Keratinocyte (primary cell): ENCODE results near the gene MAML2. TPM values are rescaled to one million over a fixed set of nuclear protein-coding genes. Genes with fewer than 3 reads are reported as not detected.
A peak's percentile ranks its signal among the peaks of the same experiment; 100 is the strongest.

Experiments used
- DNase-seq: peaks from one replicate; pipeline ENCODE4 v3.0.0-alpha.2; 2011; ENCODE audit warnings: low read depth, missing footprints, low spot score
- FAIRE-seq: peaks from 2 replicates; lab custom pipeline; 2011; peaks lifted over from hg19 to GRCh38; lab: Jason Lieb, UNC
- H2AFZ ChIP-seq: 2 replicates; pipeline ENCODE4 v1.6.0; 2012; ENCODE audit warnings: low read length, control low read depth, inconsistent platforms; ENCODE audit not compliant: control insufficient read depth
- H3K27ac ChIP-seq: 2 replicates; pipeline ENCODE4 v1.5.1; 2011; ENCODE audit warnings: low read length; ENCODE audit not compliant: control insufficient read depth, insufficient read depth
- H3K27me3 ChIP-seq: 3 replicates; pipeline ENCODE4 v1.6.0; 2011; ENCODE audit warnings: low read length; ENCODE audit not compliant: control insufficient read depth, insufficient read depth; ENCODE audit errors: extremely low read depth
- H3K36me3 ChIP-seq, 2 experiments: 2 replicates in 1 of 2; 3 replicates in 1 of 2; pipeline ENCODE4 v1.5.1; 2011; ENCODE audit warnings: low read length in 2 of 2, mild to moderate bottlenecking in 1 of 2; ENCODE audit not compliant: control insufficient read depth in 2 of 2, insufficient read depth in 2 of 2; ENCODE audit errors: extremely low read depth in 1 of 2
- H3K4me1 ChIP-seq: 3 replicates; pipeline ENCODE4 v1.5.1; 2011; ENCODE audit warnings: low read length; ENCODE audit not compliant: control insufficient read depth, insufficient read depth; ENCODE audit errors: extremely low read depth
- H3K4me2 ChIP-seq: 3 replicates; pipeline ENCODE4 v1.6.0; 2011; ENCODE audit warnings: low read depth, low read length; ENCODE audit not compliant: control insufficient read depth, insufficient read depth; ENCODE audit errors: extremely low read depth
- H3K4me3 ChIP-seq, 3 experiments: fragments of 200-600 bp in 1 of 3; sonication (generic) in 1 of 3; 2 replicates in 2 of 3; 3 replicates in 1 of 3; pipeline ENCODE4 v1.5.1; 2011 to 2016; ENCODE audit warnings: low read length in 3 of 3, mild to moderate bottlenecking in 3 of 3, control low read depth in 2 of 3, inconsistent platforms in 1 of 3, low read depth in 1 of 3, mixed read lengths in 1 of 3, mixed run types in 1 of 3, moderate library complexity in 1 of 3; ENCODE audit not compliant: control insufficient read depth in 2 of 3, insufficient read depth in 2 of 3; ENCODE audit errors: extremely low read depth in 1 of 3
- H3K79me2 ChIP-seq: 2 replicates; pipeline ENCODE4 v1.6.0; 2012; ENCODE audit warnings: low read length; ENCODE audit not compliant: control insufficient read depth, insufficient read depth
- H3K9ac ChIP-seq: 3 replicates; pipeline ENCODE4 v1.6.0; 2011; ENCODE audit warnings: low read length; ENCODE audit not compliant: control insufficient read depth, insufficient read depth; ENCODE audit errors: extremely low read depth
- H3K9me1 ChIP-seq: 3 replicates; pipeline ENCODE4 v1.6.0; 2011; ENCODE audit warnings: low read length; ENCODE audit not compliant: control insufficient read depth, insufficient read depth; ENCODE audit errors: extremely low read depth
- H3K9me3 ChIP-seq: 2 replicates; pipeline ENCODE4 v1.5.1; 2012; ENCODE audit warnings: low read depth, low read length; ENCODE audit not compliant: control insufficient read depth
- H4K20me1 ChIP-seq: 3 replicates; pipeline ENCODE4 v1.6.0; 2011; ENCODE audit warnings: low read length; ENCODE audit not compliant: control insufficient read depth, insufficient read depth; ENCODE audit errors: extremely low read depth
- EZH2 ChIP-seq: IDR thresholded peaks from one replicate; pipeline ENCODE4 v1.6.1; 2012; ENCODE audit warnings: inconsistent platforms, mild to moderate bottlenecking, low read length, moderate library complexity
- dilution Hi-C: fragments of 300-500 bp; cut with MboI; formaldehyde crosslinking; loops from one replicate; pipeline ENCODE4 v1.7.0; 2020; ENCODE audit warnings: low sequenced_read_pairs; ENCODE audit not compliant: extremely low pct_ligation_motif_present
- polyA plus RNA-seq, 5 experiments: library from polyadenylated mRNA; depleted of rRNA in 3 of 5; stranded (reverse) in 3 of 5; stranded (forward) in 1 of 5; unstranded in 1 of 5; fragments of >200 nt; gene quantifications; 1 replicate in 1 of 5; 2 replicates in 3 of 5; 3 replicates in 1 of 5; pipeline versions ENCODE4 v1.2.1 to v1.2.3, GENCODE V29; 2011 to 2012; ENCODE audit warnings: missing spikeins in 2 of 5, low read depth in 1 of 5, low replicate concordance in 1 of 5
- TF ChIP-seq, protein P1 (sequence below), 3 experiments: IDR thresholded peaks in 1 of 3; conservative IDR thresholded peaks in 1 of 3; optimal IDR thresholded peaks in 1 of 3; 2 replicates in 2 of 3; 3 replicates in 1 of 3; pipeline versions ENCODE3 to v1.5.1; 2011; ENCODE audit warnings: low read length in 3 of 3, mild to moderate bottlenecking in 3 of 3, moderate library complexity in 2 of 3, control low read depth in 1 of 3, inconsistent platforms in 1 of 3; ENCODE audit not compliant: insufficient read depth in 2 of 3; ENCODE audit errors: extremely low read depth in 1 of 3

The MAML2 gene
- polyA plus RNA-seq, 1 donor (not counting 4 experiments of a cell fraction or from before 2014, with no cell fraction given), result 4.2 TPM

DNA sequence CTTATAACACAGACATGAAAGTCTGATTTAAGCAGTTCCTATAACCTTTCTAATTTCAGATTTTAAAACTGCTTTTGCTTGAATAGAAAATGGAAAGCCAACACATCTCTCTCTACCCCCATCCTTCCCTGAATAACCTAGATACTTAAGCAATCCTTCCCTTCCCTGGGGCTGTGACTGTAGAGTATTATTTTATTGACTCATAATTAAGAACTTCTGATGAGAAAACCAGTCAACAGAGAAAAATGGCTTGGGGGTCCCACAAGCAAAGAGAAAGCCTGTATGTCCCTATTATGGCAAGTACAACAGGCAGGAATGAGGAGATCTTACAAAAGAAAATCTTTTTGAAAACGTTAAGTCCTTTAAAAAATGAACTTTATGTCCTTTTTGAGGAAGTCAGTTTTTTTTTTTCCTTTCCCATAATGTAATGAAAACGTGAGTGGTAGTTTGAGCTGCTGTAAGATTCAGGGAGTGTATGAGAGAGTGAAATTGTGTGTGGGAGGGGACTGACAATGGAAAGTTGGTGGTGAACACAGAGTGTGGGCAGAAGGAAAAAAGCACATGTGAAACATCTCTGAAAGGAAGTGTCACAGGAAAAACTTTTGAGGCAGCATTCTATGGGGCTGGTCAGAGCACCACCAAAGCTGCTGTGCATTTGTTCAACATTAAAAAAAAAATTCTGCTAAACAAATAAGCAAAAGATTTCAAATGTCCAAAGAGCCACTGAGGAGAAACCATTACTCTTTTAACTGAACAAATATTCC, 154.6 kb downstream of the MAML2 start:
- H3K79me2 ChIP-seq, result no peaks in the 10 kb centered on the region

DNA sequence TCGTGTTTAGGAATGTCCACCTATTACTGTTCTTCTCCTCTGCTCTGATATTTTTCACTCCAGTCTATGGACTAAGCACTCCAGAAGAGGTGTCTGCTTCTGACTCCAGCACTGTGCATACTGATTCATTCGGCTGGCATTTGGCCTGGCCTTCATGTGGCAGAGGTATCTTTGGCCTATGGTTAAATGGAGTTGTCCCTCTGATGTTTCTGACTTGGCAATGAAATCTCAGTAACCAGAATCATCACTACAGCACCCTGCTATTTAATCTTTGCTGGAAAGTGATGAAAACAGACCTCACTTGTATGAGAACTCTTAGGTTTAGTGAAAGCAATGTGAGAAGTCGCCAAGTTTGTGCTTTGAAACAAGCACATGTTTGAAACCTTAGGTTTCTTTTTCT, 155.2 kb downstream of the MAML2 start:
- Histone ChIP-seq H3K27ac (peak overlapping the region; percentile 24), H3K4me1 (peaks cover 33% of the 10 kb centered on the region), H3K9me1 (no peaks in the 10 kb centered on the region), H3K9ac (no peak overlapping the region), H3K79me2 (no peaks in the 10 kb centered on the region), H3K9me3 (no peaks in the 10 kb centered on the region), H3K4me2 (peak overlapping the region; percentile 16), H3K36me3 (no peaks in the 10 kb centered on the region), H2AFZ (no peak overlapping the region), H4K20me1 (no peaks in the 10 kb centered on the region), H3K4me3 (no peak overlapping the region), H3K27me3 (no peaks in the 10 kb centered on the region)
- dilution Hi-C loops, result no loop called here
- no peak for TF ChIP-seq EZH2
- TF ChIP-seq, protein P1, sequence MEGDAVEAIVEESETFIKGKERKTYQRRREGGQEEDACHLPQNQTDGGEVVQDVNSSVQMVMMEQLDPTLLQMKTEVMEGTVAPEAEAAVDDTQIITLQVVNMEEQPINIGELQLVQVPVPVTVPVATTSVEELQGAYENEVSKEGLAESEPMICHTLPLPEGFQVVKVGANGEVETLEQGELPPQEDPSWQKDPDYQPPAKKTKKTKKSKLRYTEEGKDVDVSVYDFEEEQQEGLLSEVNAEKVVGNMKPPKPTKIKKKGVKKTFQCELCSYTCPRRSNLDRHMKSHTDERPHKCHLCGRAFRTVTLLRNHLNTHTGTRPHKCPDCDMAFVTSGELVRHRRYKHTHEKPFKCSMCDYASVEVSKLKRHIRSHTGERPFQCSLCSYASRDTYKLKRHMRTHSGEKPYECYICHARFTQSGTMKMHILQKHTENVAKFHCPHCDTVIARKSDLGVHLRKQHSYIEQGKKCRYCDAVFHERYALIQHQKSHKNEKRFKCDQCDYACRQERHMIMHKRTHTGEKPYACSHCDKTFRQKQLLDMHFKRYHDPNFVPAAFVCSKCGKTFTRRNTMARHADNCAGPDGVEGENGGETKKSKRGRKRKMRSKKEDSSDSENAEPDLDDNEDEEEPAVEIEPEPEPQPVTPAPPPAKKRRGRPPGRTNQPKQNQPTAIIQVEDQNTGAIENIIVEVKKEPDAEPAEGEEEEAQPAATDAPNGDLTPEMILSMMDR (optimal IDR thresholded peaks at IDR 0.05 in 1 of 3, IDR thresholded peaks at IDR 0.05 in 1 of 3, conservative IDR thresholded peaks at IDR 0.05 in 1 of 3; ENCODE audit: extremely low read depth in 1 of 3, insufficient read depth in 2 of 3, low read length in 3 of 3), result no peak
- DNase-seq, result no peak
- peak; percentile 65 for FAIRE-seq

More for the DNA sequence above, 154.6 kb downstream of the MAML2 start:
- dilution Hi-C loops, result no loop called here
- Histone ChIP-seq H2AFZ (peak overlapping the region; percentile 32), H3K27ac (peak overlapping the region; percentile 24), H3K4me2 (peak overlapping the region; percentile 16), H3K9me3 (no peaks in the 10 kb centered on the region), H3K9me1 (no peaks in the 10 kb centered on the region), H3K4me3 (no peak overlapping the region), H4K20me1 (no peaks in the 10 kb centered on the region), H3K36me3 (no peaks in the 10 kb centered on the region), H3K27me3 (no peaks in the 10 kb centered on the region), H3K9ac (no peak overlapping the region), H3K4me1 (peaks cover 33% of the 10 kb centered on the region)
- TF ChIP-seq EZH2, result no peak
- TF ChIP-seq, protein P1 (optimal IDR thresholded peaks at IDR 0.05 in 1 of 3, IDR thresholded peaks at IDR 0.05 in 1 of 3, conservative IDR thresholded peaks at IDR 0.05 in 1 of 3; ENCODE audit: extremely low read depth in 1 of 3, insufficient read depth in 2 of 3, low read length in 3 of 3), result no peak
- FAIRE-seq, result no peak
- DNase-seq, result no peak
